NCI-H187 (cell line): ENCODE results near the gene STX5.
"Not testable (repeated sequence)": the region's sequence is repeated elsewhere in the genome, so short reads cannot be mapped to it uniquely, and the experiment has no call there.

ENCODE experiments used
- DNase-seq, 2 experiments: peaks; one replicate each; lab custom pipeline; 2025; lab: John Stamatoyannopoulos, UW

STX5 gene

GRCh38 chr11:62854013-62854824 lies 22.4 kb upstream of the STX5 start:
- no peak for DNase-seq

GRCh38 chr11:62853279-62853965 lies 21.6 kb upstream of the STX5 start:
- DNase-seq = no peak

- DNase-seq = no peak
Measured at GRCh38 chr11:62852523-62853188, 20.8 kb upstream of the STX5 start.

DNA sequence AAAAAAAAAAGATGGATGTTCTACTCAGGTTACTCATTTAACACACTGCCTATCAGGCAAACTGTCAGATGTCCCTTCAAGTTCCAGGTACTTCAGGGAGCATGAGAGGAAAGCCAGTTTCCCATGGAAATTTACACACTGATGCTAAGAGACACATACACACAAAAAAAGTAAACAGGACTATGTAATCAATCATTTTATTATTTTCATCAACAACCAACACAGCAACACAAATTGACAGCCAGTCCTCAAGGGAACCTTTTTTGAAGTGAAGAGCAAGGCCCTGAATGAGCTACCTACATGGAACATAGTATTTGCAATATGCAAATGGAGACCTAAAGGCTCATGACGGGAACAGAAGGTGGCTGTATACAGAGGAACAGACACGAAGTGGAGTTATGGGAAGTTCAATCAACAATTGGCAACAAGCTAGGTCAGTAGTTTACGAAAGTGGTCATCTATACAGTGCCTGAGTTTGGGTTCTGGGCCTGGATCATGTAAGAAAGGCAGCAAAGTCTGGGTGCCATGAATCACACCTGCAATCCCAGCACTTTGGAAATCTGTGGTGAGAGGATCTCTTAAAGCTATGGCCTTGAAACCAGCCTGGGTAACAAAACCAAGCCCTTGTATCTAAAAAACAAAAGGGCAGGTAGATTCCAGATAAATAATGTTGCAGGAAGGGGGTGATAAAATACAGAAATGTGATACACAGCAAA lies 20.1 kb upstream of the STX5 start:
- no peak for DNase-seq

DNA sequence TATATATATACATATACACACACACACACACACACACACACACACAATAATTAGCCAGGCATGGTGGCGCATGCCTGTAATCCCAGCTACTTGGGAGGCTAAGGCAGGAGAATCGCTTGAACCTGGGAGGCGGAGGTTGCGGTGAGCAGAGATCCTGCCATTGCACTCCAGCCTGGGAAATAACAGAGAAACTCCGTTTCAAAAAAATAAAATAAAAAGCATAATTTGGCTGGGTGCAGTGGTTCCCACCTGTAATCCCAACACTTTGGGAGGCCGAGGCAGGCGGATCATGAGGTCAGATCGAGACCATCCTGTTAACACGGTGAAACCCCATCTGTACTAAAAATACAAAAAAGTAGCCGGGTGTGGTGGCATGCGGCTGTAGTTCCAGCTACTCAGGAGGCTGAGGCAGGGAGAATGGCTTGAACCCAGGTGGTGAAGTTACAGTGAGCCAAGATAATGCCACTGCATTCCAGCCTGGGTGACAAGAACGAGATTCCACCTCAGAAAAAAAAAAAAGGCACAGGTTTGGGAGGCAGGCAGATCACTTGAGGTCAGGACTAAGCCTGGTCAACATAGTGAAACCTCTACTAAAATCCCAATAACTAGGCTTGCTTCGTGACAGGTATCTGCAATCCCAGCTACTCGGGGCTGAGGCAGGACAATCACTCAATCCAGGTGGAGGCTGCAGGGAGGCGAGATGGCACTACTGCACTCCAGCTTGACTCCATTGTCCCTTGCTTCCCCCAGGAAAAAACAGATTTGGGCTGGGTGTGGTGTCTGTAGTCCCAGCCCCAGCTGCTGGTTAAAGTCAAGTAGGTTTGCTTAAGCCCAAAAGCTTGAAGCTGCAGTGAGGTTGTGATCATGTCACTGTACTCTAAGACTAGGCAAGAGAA lies 19.3 kb upstream of the STX5 start:
- DNase-seq = no peak

DNA sequence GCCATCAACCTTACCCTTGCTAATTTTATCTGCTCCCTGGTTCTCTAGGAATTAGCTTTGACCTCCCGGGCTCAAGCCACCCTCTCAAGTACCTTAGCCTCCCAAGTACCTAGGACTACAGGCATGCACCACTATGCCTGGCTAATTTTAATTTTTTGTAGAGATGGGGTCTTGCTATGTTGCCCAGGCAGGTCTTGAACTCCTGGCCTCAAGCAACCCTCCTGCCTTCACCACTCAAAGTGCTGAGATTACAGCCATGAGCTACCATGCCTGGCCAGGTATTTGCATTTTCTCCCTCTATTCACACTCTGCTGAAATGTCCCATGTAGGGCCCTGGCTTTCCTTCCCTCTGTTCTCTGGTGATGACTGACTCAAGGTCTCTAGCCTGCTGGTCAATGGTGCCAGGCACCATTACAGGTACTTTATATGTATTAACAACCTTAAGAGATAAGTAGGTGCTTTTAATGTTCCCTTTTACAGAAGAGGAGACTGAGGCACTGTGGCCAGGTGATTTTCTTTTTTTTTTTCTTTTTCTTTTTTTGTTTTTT lies 16.0 kb upstream of the STX5 start:
- DNase-seq = no peak

DNA sequence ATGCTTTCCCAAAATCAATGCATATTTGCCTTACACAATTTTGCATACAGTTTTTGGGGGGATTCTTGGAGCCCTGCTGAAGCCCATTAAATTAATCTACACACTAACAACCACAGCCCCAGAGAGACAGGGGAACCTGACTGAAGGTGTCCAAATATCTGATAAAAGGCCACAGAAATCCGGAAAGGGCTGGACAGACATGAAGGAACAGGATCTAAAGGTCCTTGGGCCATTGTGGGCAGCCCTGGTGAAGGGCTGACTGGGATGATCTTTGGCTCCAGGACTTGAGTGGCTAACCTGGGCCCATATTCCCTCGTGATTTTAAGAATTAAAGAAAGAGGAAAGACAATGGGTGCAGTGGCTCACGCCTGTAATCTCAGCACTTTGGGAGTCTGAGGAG lies 14.3 kb upstream of the STX5 start:
- no peak for DNase-seq

DNA sequence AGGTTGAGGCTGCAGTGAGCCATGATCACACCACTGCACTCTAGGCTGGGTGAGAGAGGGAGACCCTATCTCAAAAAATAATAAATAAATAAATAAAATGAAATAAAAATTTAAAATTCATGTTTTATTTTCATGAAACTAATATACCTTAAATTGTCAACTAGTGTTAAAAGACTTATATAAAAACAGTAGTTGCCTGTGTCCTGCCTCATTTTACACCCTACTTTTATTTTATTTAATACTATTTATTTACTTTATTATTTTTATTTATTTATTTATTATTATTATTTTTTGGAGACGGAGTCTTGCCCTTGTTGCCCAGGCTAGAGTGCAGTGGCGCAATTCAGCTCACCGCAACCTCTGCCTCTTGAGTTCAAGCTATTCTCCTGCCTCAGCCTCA lies 12.3 kb upstream of the STX5 start:
- DNase-seq = no peak

GRCh38 chr11:62843466-62843865 lies 11.6 kb upstream of the STX5 start:
- DNase-seq = no peak

DNA sequence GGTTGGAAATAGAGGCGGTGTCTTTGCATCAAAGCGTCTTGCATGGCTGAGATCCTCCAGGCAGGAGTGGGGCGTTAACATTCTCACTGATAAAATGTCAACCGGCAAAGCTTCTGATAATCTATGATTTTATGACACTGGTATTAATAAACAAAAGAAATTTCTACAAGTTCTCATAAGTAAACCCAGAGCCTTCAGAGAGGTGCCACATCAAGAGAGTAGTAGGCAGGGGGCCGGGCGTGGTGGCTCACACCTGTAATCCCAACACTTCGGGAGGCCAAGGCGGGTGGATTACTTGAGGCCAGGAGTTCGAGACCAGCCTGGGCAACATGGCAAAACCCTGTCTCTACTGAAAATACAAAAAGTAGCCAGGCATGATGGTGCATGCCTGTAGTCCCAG lies 11.0 kb upstream of the STX5 start:
- DNase-seq = not testable (repeated sequence)

DNA sequence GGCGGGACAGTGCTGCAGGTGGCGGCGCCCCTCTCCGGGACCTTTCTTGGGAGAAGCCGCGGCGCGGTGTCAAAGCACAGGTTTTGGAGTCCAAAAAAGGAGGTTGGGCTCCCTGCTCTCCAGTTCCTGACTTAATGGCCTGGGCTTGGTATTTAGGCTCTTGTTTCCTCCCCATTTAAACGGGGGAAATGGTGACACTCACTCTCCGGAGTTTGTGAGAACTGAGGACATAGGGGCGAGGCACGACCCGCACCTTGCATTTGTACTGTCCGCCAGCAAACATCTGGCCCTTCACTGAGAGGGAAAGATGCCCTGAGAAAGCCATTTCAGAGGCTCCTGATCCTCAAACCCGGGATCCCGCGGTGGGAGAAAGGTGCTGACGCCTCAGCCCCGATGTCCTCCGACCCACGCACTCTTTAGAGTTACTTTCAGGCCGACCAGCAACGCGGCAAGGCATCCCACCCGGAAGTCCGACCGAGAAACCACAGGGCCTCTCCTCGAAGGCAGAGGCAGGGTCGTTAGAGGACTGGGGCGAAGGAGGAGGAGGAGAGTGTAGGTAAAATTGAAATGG lies 10.4 kb upstream of the STX5 start:
- DNase-seq = peak in 1 of 2 experiments; percentile 63

DNA sequence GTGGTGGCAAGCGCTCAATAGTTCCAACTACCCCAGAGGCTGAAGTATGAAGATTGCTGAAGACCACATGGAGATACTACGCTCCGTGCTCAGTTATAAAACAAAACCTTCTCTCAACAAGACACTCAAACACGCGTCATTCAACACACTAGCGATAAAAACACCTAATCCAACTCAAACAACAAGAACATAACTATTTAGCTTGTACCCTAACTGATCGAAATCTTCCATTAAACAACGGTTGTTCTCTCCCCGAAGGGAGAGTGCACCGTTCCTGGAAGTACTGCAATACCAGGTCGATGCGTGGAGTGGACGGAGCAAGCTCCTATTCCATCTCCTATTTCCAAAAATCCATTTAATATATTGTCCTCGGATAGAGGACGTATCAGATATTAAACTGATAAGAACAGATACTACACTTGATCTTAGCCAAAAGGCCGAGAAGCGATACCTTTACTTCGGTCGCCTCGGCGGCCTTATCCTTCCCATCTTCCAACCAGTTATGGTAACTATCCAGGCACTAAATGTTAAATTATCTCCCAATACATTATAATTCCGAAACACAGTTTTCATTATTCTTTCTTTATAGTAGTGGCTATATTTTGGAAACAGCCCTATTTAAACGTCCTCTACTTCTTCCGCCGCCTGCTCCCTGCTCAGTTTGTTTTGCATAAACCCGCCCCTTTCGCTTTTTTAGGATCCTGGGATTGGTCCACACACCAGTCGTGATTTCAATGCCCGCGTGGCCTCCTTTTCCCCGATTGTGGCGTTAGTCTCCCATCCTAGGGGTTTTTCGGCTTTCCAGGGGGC lies 9.7 kb upstream of the STX5 start:
- peak; percentile 85 to 93 for DNase-seq

- not testable (repeated sequence) for DNase-seq
Measured at GRCh38 chr11:62840721-62841360, 9.0 kb upstream of the STX5 start.

DNA sequence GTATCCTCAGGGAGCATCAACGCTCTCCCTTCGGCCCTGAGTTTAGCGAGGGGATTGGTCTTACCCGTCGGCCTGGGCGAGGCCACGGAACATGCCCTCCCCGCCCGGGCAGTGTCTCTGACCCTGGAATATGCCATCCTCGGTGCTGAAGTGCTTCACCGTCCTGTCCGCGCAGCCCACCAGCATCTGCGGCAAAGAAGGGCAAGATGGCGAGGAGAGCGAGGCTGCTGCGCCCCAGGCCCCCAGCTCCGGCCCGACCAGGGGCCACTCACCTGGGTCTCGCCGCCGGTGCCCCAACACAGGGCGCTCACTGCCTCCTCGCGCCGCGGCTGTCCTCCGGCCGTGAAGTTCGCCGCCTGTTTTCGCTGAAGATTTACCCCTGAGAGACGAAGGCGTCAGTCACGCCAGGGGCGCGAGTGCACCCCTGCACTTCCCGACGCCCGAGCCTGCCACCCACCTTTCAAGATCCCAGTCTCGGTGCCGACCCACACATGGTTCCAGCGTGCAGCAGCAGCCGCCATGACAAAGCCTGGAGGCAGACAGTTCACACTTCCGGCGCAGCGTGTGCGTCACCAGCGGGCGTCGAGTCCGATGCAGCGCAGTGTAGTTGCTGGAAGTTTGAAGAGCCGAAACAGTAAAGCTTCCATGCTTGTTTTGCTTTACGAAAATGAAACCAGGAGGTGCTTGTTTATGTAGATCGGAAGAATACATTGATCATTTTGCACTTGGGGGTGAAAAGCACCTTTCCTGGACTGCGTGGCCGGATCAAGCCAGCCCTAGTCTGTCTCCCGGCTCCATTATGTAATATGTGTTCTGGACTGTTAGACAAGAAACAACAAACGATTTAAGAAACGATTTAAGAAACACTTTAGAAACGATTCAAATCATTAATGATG lies 7.4 kb upstream of the STX5 start, which contains the start of gene WDR74:
WDR74 (minus strand) TSS at position 541 of the 896 bp plus-strand sequence; CDS start at position 521, 20 bp downstream.
- DNase-seq = peak; percentile 76

DNA sequence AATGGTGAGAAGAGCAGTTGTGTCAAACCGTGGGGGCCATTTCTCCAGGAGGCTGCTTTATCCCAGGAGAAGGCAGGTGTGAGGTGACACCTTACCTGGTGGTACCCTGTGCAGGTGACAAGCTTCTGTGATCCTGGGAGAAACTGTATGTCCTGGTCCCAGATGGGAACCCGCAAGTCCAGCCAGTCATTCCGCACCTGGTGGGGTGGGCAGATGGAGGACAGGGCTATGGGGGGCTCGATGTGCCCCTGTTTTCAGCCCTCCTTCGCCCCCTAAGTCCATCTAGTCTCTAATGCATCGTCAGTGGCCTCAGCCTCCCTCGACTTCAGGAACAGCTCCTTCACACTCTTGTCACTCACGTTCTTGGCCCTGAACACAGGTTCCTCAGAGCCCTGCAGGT lies 3.5 kb upstream of the STX5 start:
- no peak for DNase-seq

- no peak for DNase-seq
Measured at GRCh38 chr11:62832336-62833234, 734 bp upstream of the STX5 start, which contains the start of gene TEX54. TSS of gene TEX54 (minus strand) at chr11:62832841.
